ENCODE results near the gene TGFB3.

The TGFB3 gene

GRCh38 chr14:75979071-75979571, 2.7 kb downstream of the TGFB3 start:
- no peak overlapping the region for H3K27ac ChIP-seq (ENCODE audit: low read depth, low read length)
- H3K4me3 ChIP-seq (ENCODE audit: low read length) = no peak overlapping the region
- peaks cover 50% of the 10 kb centered on the region for H3K4me1 ChIP-seq (ENCODE audit: control insufficient read depth, low read length)
- peak overlapping the region; percentile 53; the same call in 1 of the 2 replicates for H3K4me2 ChIP-seq (ENCODE audit: low read length)
- TF ChIP-seq EZH2phosphoT487 (IDR thresholded peaks at IDR 0.05; ENCODE audit: borderline replicate concordance, low read length) (no peak), CTCF (IDR thresholded peaks at IDR 0.05; ENCODE audit: low read depth, low read length, poor library complexity, severe bottlenecking) (peak; percentile 70)
- H3K79me2 ChIP-seq (ENCODE audit: control insufficient read depth, low read length) = no peaks in the 10 kb centered on the region
- H3F3A ChIP-seq (ENCODE audit: control insufficient read depth, insufficient read depth) = peaks cover 2% of the 10 kb centered on the region; the same call in 1 of the 2 replicates
- 0 out of 2 replicates have a peak, but pooled peaks cover 6% of the 10 kb centered on the region for H4K20me1 ChIP-seq (ENCODE audit: control insufficient read depth, insufficient read depth, low read depth, low read length)
- H3K9me2 ChIP-seq (replicated peaks; ENCODE audit: control insufficient read depth, low read length) = no peaks in the 10 kb centered on the region
- no peaks in the 10 kb centered on the region for H3K9me3 ChIP-seq (ENCODE audit: control insufficient read depth, insufficient read depth, low read length)
- H3K36me3 ChIP-seq (ENCODE audit: control insufficient read depth, low read length) = no peaks in the 10 kb centered on the region
- H3K27me3 ChIP-seq (ENCODE audit: control insufficient read depth, low read length) = peaks cover 25% of the 10 kb centered on the region

GRCh38 chr14:75978249-75978731, 3.5 kb downstream of the TGFB3 start:
- H3K4me3 ChIP-seq (ENCODE audit: low read length) = peak overlapping the region; percentile 30
- H3K9me3 ChIP-seq (ENCODE audit: control insufficient read depth, insufficient read depth, low read length) = no peaks in the 10 kb centered on the region
- peaks cover 50% of the 10 kb centered on the region for H3K4me1 ChIP-seq (ENCODE audit: control insufficient read depth, low read length)
- H3K27me3 ChIP-seq (ENCODE audit: control insufficient read depth, low read length) = peaks cover 18% of the 10 kb centered on the region
- peaks cover 2% of the 10 kb centered on the region; the same call in 1 of the 2 replicates for H3F3A ChIP-seq (ENCODE audit: control insufficient read depth, insufficient read depth)
- H4K20me1 ChIP-seq (ENCODE audit: control insufficient read depth, insufficient read depth, low read depth, low read length) = 0 out of 2 replicates have a peak, but pooled peaks cover 6% of the 10 kb centered on the region
- TF ChIP-seq EZH2phosphoT487 (IDR thresholded peaks at IDR 0.05; ENCODE audit: borderline replicate concordance, low read length) (no peak), CTCF (IDR thresholded peaks at IDR 0.05; ENCODE audit: low read depth, low read length, poor library complexity, severe bottlenecking) (no peak)
- no peaks in the 10 kb centered on the region for H3K9me2 ChIP-seq (replicated peaks; ENCODE audit: control insufficient read depth, low read length)
- no peaks in the 10 kb centered on the region for H3K36me3 ChIP-seq (ENCODE audit: control insufficient read depth, low read length)
- H3K27ac ChIP-seq (ENCODE audit: low read depth, low read length) = no peak overlapping the region
- peak overlapping the region; percentile 53 for H3K4me2 ChIP-seq (ENCODE audit: low read length)
- H3K79me2 ChIP-seq (ENCODE audit: control insufficient read depth, low read length) = no peaks in the 10 kb centered on the region

- H3F3A ChIP-seq (ENCODE audit: control insufficient read depth, insufficient read depth) = peaks cover 2% of the 10 kb centered on the region; the same call in 1 of the 2 replicates
- peaks cover 13% of the 10 kb centered on the region for H3K27me3 ChIP-seq (ENCODE audit: control insufficient read depth, low read length)
- H3K9me2 ChIP-seq (replicated peaks; ENCODE audit: control insufficient read depth, low read length) = no peaks in the 10 kb centered on the region
- H4K20me1 ChIP-seq (ENCODE audit: control insufficient read depth, insufficient read depth, low read depth, low read length) = 0 out of 2 replicates have a peak, but pooled peaks cover 6% of the 10 kb centered on the region
- H3K79me2 ChIP-seq (ENCODE audit: control insufficient read depth, low read length) = no peaks in the 10 kb centered on the region
- H3K4me1 ChIP-seq (ENCODE audit: control insufficient read depth, low read length) = peaks cover 45% of the 10 kb centered on the region
- H3K4me3 ChIP-seq (ENCODE audit: low read length) = no peak overlapping the region
- H3K36me3 ChIP-seq (ENCODE audit: control insufficient read depth, low read length) = no peaks in the 10 kb centered on the region
- no peaks in the 10 kb centered on the region for H3K9me3 ChIP-seq (ENCODE audit: control insufficient read depth, insufficient read depth, low read length)
- no peak overlapping the region; the same call in 1 of the 2 replicates for H3K4me2 ChIP-seq (ENCODE audit: low read length)
- TF ChIP-seq EZH2phosphoT487 (IDR thresholded peaks at IDR 0.05; ENCODE audit: borderline replicate concordance, low read length) = no peak
- no peak for TF ChIP-seq CTCF (IDR thresholded peaks at IDR 0.05; ENCODE audit: low read depth, low read length, poor library complexity, severe bottlenecking)
- H3K27ac ChIP-seq (ENCODE audit: low read depth, low read length) = no peak overlapping the region
These were observed 4.2 kb downstream of the TGFB3 start for GRCh38 chr14:75977582-75977943.

Data from DOHH2 (cell line).